PC-3 (cell line): ENCODE measurements around the gene RPS10. TPM values are rescaled to one million over a fixed set of nuclear protein-coding genes. Genes with fewer than 3 reads are reported as not detected.
"Not testable (repeated sequence)": the region's sequence is repeated elsewhere in the genome, so short reads cannot be mapped to it uniquely, and the experiment has no call there.

Source experiments
- ATAC-seq: fragments of 200-7000 bp; cut with Tn5 transposase; 2 replicates; pipeline ENCODE4 v1.9.1; 2020; ENCODE audit warnings: mild to moderate bottlenecking, moderate library complexity
- BruUV-seq: library from RNA; stranded (reverse); fragments of 400-500 nt; replicated peaks from 2 replicates; lab custom pipeline; 2021; lab: Mats Ljungman, UMichigan
- CTCF ChIA-PET: fragments of 300-600 bp; sonication (Branson Sonifier 250); formaldehyde crosslinking; loops from one replicate; lab custom pipeline; 2022; ENCODE audit warnings: antibody characterized with exemption; lab: Charles Lee
- POLR2A ChIA-PET: fragments of 300-600 bp; sonication (Branson Sonifier 250); formaldehyde crosslinking; loops from one replicate; lab custom pipeline; 2022; ENCODE audit warnings: antibody characterized with exemption; ENCODE audit not compliant: unreplicated experiment; lab: Charles Lee
- DNase-seq: peaks from one replicate; pipeline ENCODE4 v3.0.0-alpha.2; 2015
- H2AFZ ChIP-seq: fragments of 300-600 bp; sonication (generic); 2 replicates; pipeline ENCODE4 v1.6.0; 2016; ENCODE audit warnings: antibody characterized with exemption, low read length
- H3F3A ChIP-seq: fragments of 300-600 bp; sonication (generic); one replicate; pipeline ENCODE4 v1.6.0; 2017; ENCODE audit warnings: antibody characterized with exemption, low read length, control low read depth, mild to moderate bottlenecking; ENCODE audit not compliant: unreplicated experiment
- H3K27ac ChIP-seq: fragments of 300-600 bp; sonication (generic); 2 replicates; pipeline ENCODE4 v1.5.1; 2016; ENCODE audit warnings: mild to moderate bottlenecking, low read length
- H3K27me3 ChIP-seq: fragments of 300-600 bp; sonication (generic); 2 replicates; pipeline ENCODE4 v1.6.1; 2016; ENCODE audit warnings: low read length, mixed read lengths
- H3K36me3 ChIP-seq: fragments of 300-600 bp; sonication (generic); 2 replicates; pipeline ENCODE4 v1.6.1; 2016; ENCODE audit warnings: low read depth, mixed run types, low read length, mixed read lengths
- H3K4me1 ChIP-seq: fragments of 300-600 bp; sonication (generic); 2 replicates; pipeline ENCODE4 v1.5.1; 2016; ENCODE audit warnings: low read length; ENCODE audit not compliant: insufficient read depth
- H3K4me2 ChIP-seq: fragments of 300-600 bp; sonication (generic); 2 replicates; pipeline ENCODE4 v1.6.0; 2016; ENCODE audit warnings: low read length
- H3K4me3 ChIP-seq: fragments of 300-600 bp; sonication (generic); 2 replicates; pipeline ENCODE4 v1.5.1; 2016; ENCODE audit warnings: mild to moderate bottlenecking, low read length, mixed read lengths
- H3K79me2 ChIP-seq: fragments of 300-600 bp; sonication (generic); 2 replicates; pipeline ENCODE4 v1.6.1; 2017; ENCODE audit warnings: low read length, mixed read lengths
- H3K9ac ChIP-seq: fragments of 300-600 bp; sonication (generic); 2 replicates; pipeline ENCODE4 v1.6.0; 2016; ENCODE audit warnings: mild to moderate bottlenecking, low read length
- H3K9me2 ChIP-seq: fragments of 300-600 bp; sonication (generic); replicated peaks from 2 replicates; pipeline ENCODE4 v1.6.1; 2016; ENCODE audit warnings: mixed run types, low read length, mixed read lengths
- H3K9me3 ChIP-seq: fragments of 300-600 bp; sonication (generic); 2 replicates; pipeline ENCODE4 v1.6.1; 2016; ENCODE audit warnings: low read length, mixed read lengths
- H4K20me1 ChIP-seq: fragments of 300-600 bp; sonication (generic); 2 replicates; pipeline ENCODE4 v1.6.1; 2016; ENCODE audit warnings: low read length, mixed read lengths
- EZH2 ChIP-seq: fragments of 300-600 bp; sonication (generic); IDR thresholded peaks from one replicate; pipeline ENCODE4 v1.6.1; 2017; ENCODE audit warnings: antibody characterized with exemption, mild to moderate bottlenecking, low read length; ENCODE audit not compliant: unreplicated experiment
- EZH2phosphoT487 ChIP-seq: fragments of 300-600 bp; sonication (generic); IDR thresholded peaks from 2 replicates; pipeline ENCODE4 v1.6.1; 2018; ENCODE audit warnings: mild to moderate bottlenecking, antibody characterized with exemption, low read length, borderline replicate concordance
- intact Hi-C: fragments of 100-400 bp; cut with micrococcal nuclease; formaldehyde crosslinking; loops from 2 replicates; pipeline ENCODE4 v1.9.0; 2023
- total RNA-seq: library from RNA; depleted of rRNA; stranded (reverse); fragments of >200 nt; gene quantifications from 2 replicates; pipeline ENCODE4 v1.2.3, GENCODE V29; 2014
- TF ChIP-seq, protein P1 (sequence below): fragments of 300-600 bp; sonication (generic); conservative IDR thresholded peaks from 2 replicates; pipeline ENCODE4 v1.5.1; 2017; ENCODE audit warnings: antibody characterized with exemption, low read depth, mild to moderate bottlenecking, low read length

RPS10 gene
- total RNA-seq, 1 experiment from 2014 or later = 3,060 TPM

DNA sequence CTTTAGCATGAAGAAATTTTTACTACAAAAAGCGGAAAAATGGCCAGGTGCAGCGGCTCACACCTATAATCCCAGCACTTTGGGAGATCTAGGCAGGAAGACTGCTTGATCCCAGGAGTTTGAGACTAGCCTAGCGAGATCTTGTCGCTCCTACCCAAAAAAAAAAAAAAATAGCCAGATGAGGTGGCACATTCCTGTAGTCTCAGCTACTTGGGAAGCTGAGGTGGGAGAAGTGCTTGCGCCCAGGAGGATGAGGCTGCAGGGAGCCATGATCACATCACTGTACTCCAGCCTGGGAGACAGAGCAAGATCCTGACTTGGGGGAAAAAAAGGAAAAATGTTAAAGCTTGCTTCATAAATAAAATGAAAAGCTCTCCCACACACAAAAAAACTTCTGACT, 47.9 kb downstream of the RPS10 start:
- TF ChIP-seq EZH2phosphoT487 (no peak), EZH2 (no peak)
- TF ChIP-seq, protein P1, sequence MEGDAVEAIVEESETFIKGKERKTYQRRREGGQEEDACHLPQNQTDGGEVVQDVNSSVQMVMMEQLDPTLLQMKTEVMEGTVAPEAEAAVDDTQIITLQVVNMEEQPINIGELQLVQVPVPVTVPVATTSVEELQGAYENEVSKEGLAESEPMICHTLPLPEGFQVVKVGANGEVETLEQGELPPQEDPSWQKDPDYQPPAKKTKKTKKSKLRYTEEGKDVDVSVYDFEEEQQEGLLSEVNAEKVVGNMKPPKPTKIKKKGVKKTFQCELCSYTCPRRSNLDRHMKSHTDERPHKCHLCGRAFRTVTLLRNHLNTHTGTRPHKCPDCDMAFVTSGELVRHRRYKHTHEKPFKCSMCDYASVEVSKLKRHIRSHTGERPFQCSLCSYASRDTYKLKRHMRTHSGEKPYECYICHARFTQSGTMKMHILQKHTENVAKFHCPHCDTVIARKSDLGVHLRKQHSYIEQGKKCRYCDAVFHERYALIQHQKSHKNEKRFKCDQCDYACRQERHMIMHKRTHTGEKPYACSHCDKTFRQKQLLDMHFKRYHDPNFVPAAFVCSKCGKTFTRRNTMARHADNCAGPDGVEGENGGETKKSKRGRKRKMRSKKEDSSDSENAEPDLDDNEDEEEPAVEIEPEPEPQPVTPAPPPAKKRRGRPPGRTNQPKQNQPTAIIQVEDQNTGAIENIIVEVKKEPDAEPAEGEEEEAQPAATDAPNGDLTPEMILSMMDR = no peak
- H2AFZ ChIP-seq = no peak overlapping the region
- H3K4me3 ChIP-seq = no peak overlapping the region
- no peaks in the 10 kb centered on the region for H3K9me2 ChIP-seq
- POLR2A ChIA-PET = no interaction called here
- H3K36me3 ChIP-seq = no peaks in the 10 kb centered on the region
- BruUV-seq = no TSS peak
- peaks cover 29% of the 10 kb centered on the region for H4K20me1 ChIP-seq
- no peaks in the 10 kb centered on the region for H3K4me1 ChIP-seq
- intact Hi-C loops = no loop called here
- H3K27ac ChIP-seq = no peak overlapping the region
- no peak for ATAC-seq
- no peaks in the 10 kb centered on the region for H3K9me3 ChIP-seq
- H3K4me2 ChIP-seq = no peak overlapping the region
- no peak for DNase-seq
- CTCF ChIA-PET = no interaction called here
- peaks cover 89% of the 10 kb centered on the region for H3K79me2 ChIP-seq
- no peaks in the 10 kb centered on the region for H3K27me3 ChIP-seq
- H3K9ac ChIP-seq = no peak overlapping the region
- H3F3A ChIP-seq = no peaks in the 10 kb centered on the region

DNA sequence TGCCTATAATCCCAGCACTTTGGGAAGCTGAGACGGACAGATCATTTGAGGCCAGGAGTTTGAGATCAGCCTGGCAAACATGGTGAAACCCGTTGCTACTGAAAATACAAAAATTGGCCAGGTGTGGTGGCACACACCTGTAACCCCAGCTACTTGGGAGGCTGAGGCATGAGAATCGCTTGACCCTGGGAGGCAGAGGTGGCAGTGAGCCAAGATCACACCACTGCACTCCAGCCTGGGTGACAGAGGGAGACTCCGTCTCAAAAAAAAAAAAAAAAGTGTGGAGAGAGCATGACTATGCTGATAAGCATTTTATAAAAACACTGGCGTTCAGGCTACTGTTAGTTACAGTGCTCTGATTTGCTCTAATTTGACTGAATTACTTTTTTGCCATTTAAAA, 48.3 kb downstream of the RPS10 start:
- H3K27me3 ChIP-seq, CTCF ChIA-PET, H3K9me2 ChIP-seq, ATAC-seq, BruUV-seq, H2AFZ ChIP-seq, H3K4me1 ChIP-seq, H3K9ac ChIP-seq, H3K4me2 ChIP-seq, H3K36me3 ChIP-seq, H3F3A ChIP-seq, H3K9me3 ChIP-seq, H3K4me3 ChIP-seq, POLR2A ChIA-PET, DNase-seq, H3K27ac ChIP-seq, intact Hi-C loops: not testable (repeated sequence)
- Histone ChIP-seq H4K20me1 (peaks cover 29% of the 10 kb centered on the region), H3K79me2 (peaks cover 88% of the 10 kb centered on the region)

DNA sequence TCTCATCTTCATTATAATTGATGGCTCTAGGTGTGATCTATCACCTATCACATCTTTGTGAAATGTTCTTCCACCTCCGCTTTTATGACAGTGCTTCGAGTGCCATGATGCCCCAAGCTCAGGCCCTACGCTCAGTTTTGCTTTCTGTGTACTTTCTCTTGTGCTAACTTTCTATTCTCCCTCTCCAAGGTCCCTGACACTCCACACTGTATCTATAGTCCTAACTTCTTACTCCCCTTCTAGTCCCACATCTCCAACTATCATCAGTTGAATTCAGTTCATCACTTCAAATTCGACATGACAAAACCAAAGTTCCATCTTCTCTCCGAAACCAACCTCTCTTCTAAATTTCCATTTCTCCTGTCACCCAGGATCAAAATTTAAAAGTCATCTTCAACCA, 50.0 kb downstream of the RPS10 start:
- intact Hi-C loops = no loop called here
- H3K4me1 ChIP-seq = no peaks in the 10 kb centered on the region
- no TSS peak for BruUV-seq
- ChIA-PET CTCF (interaction anchor here (1.0 kb wide), 1 partner anchor 8 kb away, joined by 3 read pairs; no protein-coding TSS in a partner anchor), POLR2A (no interaction called here)
- DNase-seq (no peak), ATAC-seq (no peak)
- no peak overlapping the region for H2AFZ ChIP-seq
- TF ChIP-seq EZH2phosphoT487 = no peak
- TF ChIP-seq, protein P1 = no peak
- no peak for TF ChIP-seq EZH2
- no peaks in the 10 kb centered on the region for H3K27me3 ChIP-seq
- H3K4me3 ChIP-seq = no peak overlapping the region
- H3K9me2 ChIP-seq = no peaks in the 10 kb centered on the region
- H3K27ac ChIP-seq = no peak overlapping the region
- no peaks in the 10 kb centered on the region for H3F3A ChIP-seq
- peaks cover 77% of the 10 kb centered on the region for H3K79me2 ChIP-seq
- no peaks in the 10 kb centered on the region for H3K9me3 ChIP-seq
- no peak overlapping the region for H3K9ac ChIP-seq
- H3K36me3 ChIP-seq = no peaks in the 10 kb centered on the region
- no peak overlapping the region for H3K4me2 ChIP-seq
- peaks cover 24% of the 10 kb centered on the region for H4K20me1 ChIP-seq
